Neural cell (in vitro differentiated cells): ENCODE measurements around the gene LPAR3. TPM values are rescaled to one million over a fixed set of nuclear protein-coding genes. Genes with fewer than 3 reads are reported as not detected.

Experiments
- H2AFZ ChIP-seq: fragments of 200-600, 300-800 bp; sonication (generic), shearing (Covaris generic); 2 replicates; pipeline ENCODE4 v1.6.0; 2014; ENCODE audit warnings: low read depth, mild to moderate bottlenecking, antibody characterized with exemption, low read length, moderate library complexity
- H3F3A ChIP-seq: fragments of 200-600 bp; shearing (Covaris generic); 2 replicates; pipeline ENCODE4 v1.6.1; 2016; ENCODE audit warnings: mild to moderate bottlenecking, moderate library complexity, mixed read lengths, antibody characterized with exemption, low read length; ENCODE audit not compliant: insufficient read depth, poor library complexity, severe bottlenecking
- H3K27ac ChIP-seq: fragments of 200-600, 300-800 bp; sonication (generic), shearing (Covaris generic); 2 replicates; pipeline ENCODE4 v1.5.1; 2014; ENCODE audit warnings: mild to moderate bottlenecking, low read length, moderate library complexity
- H3K27me3 ChIP-seq: fragments of 300-800, 200-600 bp; sonication (generic), shearing (Covaris generic); 2 replicates; pipeline ENCODE4 v1.6.0; 2014; ENCODE audit warnings: mild to moderate bottlenecking, low read depth, low read length, moderate library complexity; ENCODE audit not compliant: insufficient read depth
- H3K36me3 ChIP-seq: fragments of 300-800, 200-600 bp; sonication (generic), shearing (Covaris generic); 2 replicates; pipeline ENCODE4 v1.5.1; 2014; ENCODE audit warnings: mild to moderate bottlenecking, antibody characterized with exemption, low read length, moderate library complexity; ENCODE audit not compliant: insufficient read depth
- H3K4me2 ChIP-seq: fragments of 300-800, 200-600 bp; sonication (generic), shearing (Covaris generic); 2 replicates; pipeline ENCODE4 v1.6.0; 2014; ENCODE audit warnings: mild to moderate bottlenecking, low read length
- H3K4me3 ChIP-seq: fragments of 300-800, 200-600 bp; sonication (generic), shearing (Covaris generic); 2 replicates; pipeline ENCODE4 v1.5.1; 2014; ENCODE audit warnings: mild to moderate bottlenecking, low read length, moderate library complexity
- H3K79me2 ChIP-seq: fragments of 200-600 bp; shearing (Covaris generic); replicated peaks from 2 replicates; pipeline ENCODE4 v1.6.0; 2014; ENCODE audit warnings: mild to moderate bottlenecking, low read length, moderate library complexity; ENCODE audit not compliant: insufficient read depth
- H3K9ac ChIP-seq: fragments of 300-800, 200-600 bp; sonication (generic), shearing (Covaris generic); 2 replicates; pipeline ENCODE4 v1.6.1; 2016; ENCODE audit warnings: mild to moderate bottlenecking, low read length, mixed read lengths
- H3K9me2 ChIP-seq: fragments of 200-600 bp; shearing (Covaris generic); 2 replicates; pipeline ENCODE4 v1.6.1; 2016; ENCODE audit warnings: mild to moderate bottlenecking, low read length, mixed read lengths; ENCODE audit not compliant: insufficient read depth
- H3K9me3 ChIP-seq: fragments of 200-600, 300-800 bp; sonication (generic), shearing (Covaris generic); 2 replicates; pipeline ENCODE4 v1.6.1; 2016; ENCODE audit warnings: mild to moderate bottlenecking, mixed run types, low read length, moderate library complexity, mixed read lengths
- H4K20me1 ChIP-seq: fragments of 200-600 bp; shearing (Covaris generic); 2 replicates; pipeline ENCODE4 v1.6.1; 2016; ENCODE audit warnings: mild to moderate bottlenecking, mixed run types; ENCODE audit not compliant: insufficient read depth
- EP300 ChIP-seq: fragments of 450-650 bp; conservative IDR thresholded peaks from 2 replicates; pipeline ENCODE4 v1.6.1; 2014; ENCODE audit warnings: antibody characterized with exemption, mild to moderate bottlenecking, moderate library complexity; ENCODE audit not compliant: poor library complexity, severe bottlenecking
- EZH2 ChIP-seq: fragments of 200-600, 300-800 bp; shearing (Covaris generic), sonication (generic); IDR thresholded peaks from 2 replicates; pipeline ENCODE4 v1.6.1; 2014; ENCODE audit warnings: antibody characterized with exemption, low read length, borderline replicate concordance, mild to moderate bottlenecking; ENCODE audit not compliant: insufficient read depth, poor library complexity, severe bottlenecking
- MXI1 ChIP-seq: fragments of 450-650 bp; conservative IDR thresholded peaks from 2 replicates; pipeline ENCODE4 v1.6.1; 2014; ENCODE audit warnings: antibody characterized with exemption, mild to moderate bottlenecking; ENCODE audit not compliant: poor library complexity, severe bottlenecking
- POLR2AphosphoS5 ChIP-seq: IDR thresholded peaks from 2 replicates; pipeline ENCODE4 v1.6.1; 2012
- RAD21 ChIP-seq: fragments of 450-650 bp; conservative IDR thresholded peaks from 2 replicates; pipeline ENCODE4 v1.6.1; 2014; ENCODE audit warnings: antibody characterized with exemption, mild to moderate bottlenecking, moderate library complexity
- SMC3 ChIP-seq: fragments of 450-650 bp; conservative IDR thresholded peaks from 2 replicates; pipeline ENCODE4 v1.6.1; 2014; ENCODE audit warnings: antibody characterized with exemption, mild to moderate bottlenecking, moderate library complexity; ENCODE audit not compliant: poor library complexity
- TAF1 ChIP-seq: IDR thresholded peaks from 2 replicates; pipeline ENCODE4 v1.6.1; 2012; ENCODE audit warnings: low read depth
- polyA plus RNA-seq: library from polyadenylated mRNA; depleted of rRNA; stranded (reverse); fragments of >200 nt; gene quantifications from 2 replicates; pipeline ENCODE4 v1.2.3, GENCODE V29; 2014
- TF ChIP-seq, protein P1 (sequence below): fragments of 450-650 bp; IDR thresholded peaks from 2 replicates; pipeline ENCODE4 v1.5.1; 2014; ENCODE audit warnings: antibody characterized with exemption, mild to moderate bottlenecking, moderate library complexity; ENCODE audit not compliant: poor library complexity, severe bottlenecking
- TF ChIP-seq, protein P2 (sequence below): IDR thresholded peaks from 2 replicates; pipeline ENCODE4 v1.6.1; 2012; ENCODE audit warnings: borderline replicate concordance

The LPAR3 gene
- polyA plus RNA-seq, 1 donor from 2014 or later = not detected

DNA sequence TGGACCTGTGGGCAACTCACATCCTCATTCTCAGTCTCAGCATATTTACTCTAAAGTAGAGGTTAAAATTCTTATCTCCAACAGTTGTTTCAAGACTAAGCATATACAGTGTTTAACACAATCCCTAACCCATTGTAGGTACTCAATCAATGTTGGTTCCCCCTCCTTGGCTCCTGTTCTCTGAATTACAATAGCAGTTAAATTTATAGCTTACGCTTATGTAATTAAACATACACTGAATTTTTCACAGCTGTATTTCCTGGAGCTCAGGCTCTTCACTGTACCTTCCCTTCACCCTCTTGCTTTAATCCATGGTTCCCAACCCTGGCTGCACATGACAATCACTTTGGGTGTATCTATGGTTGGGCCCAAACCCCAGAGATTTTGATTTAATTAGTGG lies 89.4 kb downstream of the LPAR3 start:
- no peaks in the 10 kb centered on the region for H3F3A ChIP-seq
- H3K27me3 ChIP-seq = no peaks in the 10 kb centered on the region
- H4K20me1 ChIP-seq = no peaks in the 10 kb centered on the region
- H3K27ac ChIP-seq = no peak overlapping the region
- H3K36me3 ChIP-seq = no peaks in the 10 kb centered on the region
- H3K4me2 ChIP-seq = no peak overlapping the region
- H3K9me2 ChIP-seq = no peaks in the 10 kb centered on the region
- H3K9me3 ChIP-seq = no peaks in the 10 kb centered on the region
- H3K4me3 ChIP-seq = no peak overlapping the region
- no peaks in the 10 kb centered on the region for H3K79me2 ChIP-seq
- H2AFZ ChIP-seq = no peak overlapping the region
- TF ChIP-seq MXI1 (no peak), EP300 (no peak), TAF1 (no peak), RAD21 (no peak), EZH2 (no peak), POLR2AphosphoS5 (no peak), SMC3 (no peak)
- TF ChIP-seq, protein P1, sequence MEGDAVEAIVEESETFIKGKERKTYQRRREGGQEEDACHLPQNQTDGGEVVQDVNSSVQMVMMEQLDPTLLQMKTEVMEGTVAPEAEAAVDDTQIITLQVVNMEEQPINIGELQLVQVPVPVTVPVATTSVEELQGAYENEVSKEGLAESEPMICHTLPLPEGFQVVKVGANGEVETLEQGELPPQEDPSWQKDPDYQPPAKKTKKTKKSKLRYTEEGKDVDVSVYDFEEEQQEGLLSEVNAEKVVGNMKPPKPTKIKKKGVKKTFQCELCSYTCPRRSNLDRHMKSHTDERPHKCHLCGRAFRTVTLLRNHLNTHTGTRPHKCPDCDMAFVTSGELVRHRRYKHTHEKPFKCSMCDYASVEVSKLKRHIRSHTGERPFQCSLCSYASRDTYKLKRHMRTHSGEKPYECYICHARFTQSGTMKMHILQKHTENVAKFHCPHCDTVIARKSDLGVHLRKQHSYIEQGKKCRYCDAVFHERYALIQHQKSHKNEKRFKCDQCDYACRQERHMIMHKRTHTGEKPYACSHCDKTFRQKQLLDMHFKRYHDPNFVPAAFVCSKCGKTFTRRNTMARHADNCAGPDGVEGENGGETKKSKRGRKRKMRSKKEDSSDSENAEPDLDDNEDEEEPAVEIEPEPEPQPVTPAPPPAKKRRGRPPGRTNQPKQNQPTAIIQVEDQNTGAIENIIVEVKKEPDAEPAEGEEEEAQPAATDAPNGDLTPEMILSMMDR = no peak
- TF ChIP-seq, protein P2, sequence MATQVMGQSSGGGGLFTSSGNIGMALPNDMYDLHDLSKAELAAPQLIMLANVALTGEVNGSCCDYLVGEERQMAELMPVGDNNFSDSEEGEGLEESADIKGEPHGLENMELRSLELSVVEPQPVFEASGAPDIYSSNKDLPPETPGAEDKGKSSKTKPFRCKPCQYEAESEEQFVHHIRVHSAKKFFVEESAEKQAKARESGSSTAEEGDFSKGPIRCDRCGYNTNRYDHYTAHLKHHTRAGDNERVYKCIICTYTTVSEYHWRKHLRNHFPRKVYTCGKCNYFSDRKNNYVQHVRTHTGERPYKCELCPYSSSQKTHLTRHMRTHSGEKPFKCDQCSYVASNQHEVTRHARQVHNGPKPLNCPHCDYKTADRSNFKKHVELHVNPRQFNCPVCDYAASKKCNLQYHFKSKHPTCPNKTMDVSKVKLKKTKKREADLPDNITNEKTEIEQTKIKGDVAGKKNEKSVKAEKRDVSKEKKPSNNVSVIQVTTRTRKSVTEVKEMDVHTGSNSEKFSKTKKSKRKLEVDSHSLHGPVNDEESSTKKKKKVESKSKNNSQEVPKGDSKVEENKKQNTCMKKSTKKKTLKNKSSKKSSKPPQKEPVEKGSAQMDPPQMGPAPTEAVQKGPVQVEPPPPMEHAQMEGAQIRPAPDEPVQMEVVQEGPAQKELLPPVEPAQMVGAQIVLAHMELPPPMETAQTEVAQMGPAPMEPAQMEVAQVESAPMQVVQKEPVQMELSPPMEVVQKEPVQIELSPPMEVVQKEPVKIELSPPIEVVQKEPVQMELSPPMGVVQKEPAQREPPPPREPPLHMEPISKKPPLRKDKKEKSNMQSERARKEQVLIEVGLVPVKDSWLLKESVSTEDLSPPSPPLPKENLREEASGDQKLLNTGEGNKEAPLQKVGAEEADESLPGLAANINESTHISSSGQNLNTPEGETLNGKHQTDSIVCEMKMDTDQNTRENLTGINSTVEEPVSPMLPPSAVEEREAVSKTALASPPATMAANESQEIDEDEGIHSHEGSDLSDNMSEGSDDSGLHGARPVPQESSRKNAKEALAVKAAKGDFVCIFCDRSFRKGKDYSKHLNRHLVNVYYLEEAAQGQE = no peak
- H3K9ac ChIP-seq = no peak overlapping the region

DNA sequence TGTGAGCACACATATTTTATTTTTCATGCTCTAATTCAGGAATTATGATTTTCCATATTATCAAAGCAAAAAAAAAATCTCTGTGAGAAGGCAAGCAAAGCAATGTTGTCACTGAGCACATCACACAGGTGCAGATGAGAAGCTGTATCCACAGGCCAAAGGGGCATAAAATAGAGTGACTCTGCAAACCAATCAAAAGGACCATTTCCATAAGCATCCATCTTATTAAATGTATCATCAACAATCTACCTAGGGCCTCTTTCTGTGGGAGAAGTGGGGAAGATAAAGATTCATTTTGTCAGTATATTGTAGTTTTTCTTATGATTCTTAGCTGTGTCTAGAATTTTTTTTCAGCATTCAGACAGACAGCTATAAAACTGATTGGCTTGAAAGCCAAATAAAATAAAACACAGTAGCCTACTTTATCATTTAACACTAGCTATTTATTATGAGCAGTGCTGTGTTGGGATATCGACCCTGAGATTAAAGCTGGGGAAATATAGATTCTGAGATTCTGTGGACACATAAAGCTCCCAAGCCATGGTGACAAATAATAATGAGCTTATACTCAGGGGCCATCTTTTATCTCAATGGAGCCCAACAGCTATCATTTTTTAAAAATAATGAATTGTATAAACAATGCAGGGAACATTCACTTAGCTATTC lies 90.3 kb downstream of the LPAR3 start:
- Histone ChIP-seq H4K20me1 (no peaks in the 10 kb centered on the region), H3K9me2 (no peaks in the 10 kb centered on the region), H3K4me2 (no peak overlapping the region), H3K9ac (no peak overlapping the region), H3K79me2 (no peaks in the 10 kb centered on the region), H3K36me3 (no peaks in the 10 kb centered on the region), H3K9me3 (no peaks in the 10 kb centered on the region), H2AFZ (no peak overlapping the region), H3K4me3 (no peak overlapping the region), H3K27me3 (no peaks in the 10 kb centered on the region), H3F3A (no peaks in the 10 kb centered on the region), H3K27ac (no peak overlapping the region)
- TF ChIP-seq EP300 = no peak
- TF ChIP-seq TAF1 = no peak
- TF ChIP-seq MXI1 = no peak
- TF ChIP-seq, protein P2 = no peak
- no peak for TF ChIP-seq POLR2AphosphoS5
- TF ChIP-seq RAD21 = no peak
- TF ChIP-seq, protein P1 = no peak
- TF ChIP-seq SMC3 = no peak
- TF ChIP-seq EZH2 = no peak
